ENCODE data around the gene MAP6.

Gene MAP6

GRCh38 chr11:75576499-75576918, 92.3 kb downstream of the MAP6 start:
- TF ChIP-seq, protein P1, sequence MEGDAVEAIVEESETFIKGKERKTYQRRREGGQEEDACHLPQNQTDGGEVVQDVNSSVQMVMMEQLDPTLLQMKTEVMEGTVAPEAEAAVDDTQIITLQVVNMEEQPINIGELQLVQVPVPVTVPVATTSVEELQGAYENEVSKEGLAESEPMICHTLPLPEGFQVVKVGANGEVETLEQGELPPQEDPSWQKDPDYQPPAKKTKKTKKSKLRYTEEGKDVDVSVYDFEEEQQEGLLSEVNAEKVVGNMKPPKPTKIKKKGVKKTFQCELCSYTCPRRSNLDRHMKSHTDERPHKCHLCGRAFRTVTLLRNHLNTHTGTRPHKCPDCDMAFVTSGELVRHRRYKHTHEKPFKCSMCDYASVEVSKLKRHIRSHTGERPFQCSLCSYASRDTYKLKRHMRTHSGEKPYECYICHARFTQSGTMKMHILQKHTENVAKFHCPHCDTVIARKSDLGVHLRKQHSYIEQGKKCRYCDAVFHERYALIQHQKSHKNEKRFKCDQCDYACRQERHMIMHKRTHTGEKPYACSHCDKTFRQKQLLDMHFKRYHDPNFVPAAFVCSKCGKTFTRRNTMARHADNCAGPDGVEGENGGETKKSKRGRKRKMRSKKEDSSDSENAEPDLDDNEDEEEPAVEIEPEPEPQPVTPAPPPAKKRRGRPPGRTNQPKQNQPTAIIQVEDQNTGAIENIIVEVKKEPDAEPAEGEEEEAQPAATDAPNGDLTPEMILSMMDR (IDR thresholded peaks at IDR 0.05; ENCODE audit: insufficient read depth, low read length, poor library complexity, severe bottlenecking): no peak
- no peaks in the 10 kb centered on the region for H3K27me3 ChIP-seq (replicated peaks; ENCODE audit: control insufficient read depth, insufficient read depth, low read length)
- peak; percentile 71 for DNase-seq (ENCODE audit: extremely low read depth, insufficient read length)
- H3K4me3 ChIP-seq (replicated peaks; ENCODE audit: low read depth, low read length): no peak overlapping the region
- peaks cover 2% of the 10 kb centered on the region; the same call in 1 of the 2 replicates for H3K36me3 ChIP-seq (ENCODE audit: control insufficient read depth, insufficient read depth, low read length)

DNA sequence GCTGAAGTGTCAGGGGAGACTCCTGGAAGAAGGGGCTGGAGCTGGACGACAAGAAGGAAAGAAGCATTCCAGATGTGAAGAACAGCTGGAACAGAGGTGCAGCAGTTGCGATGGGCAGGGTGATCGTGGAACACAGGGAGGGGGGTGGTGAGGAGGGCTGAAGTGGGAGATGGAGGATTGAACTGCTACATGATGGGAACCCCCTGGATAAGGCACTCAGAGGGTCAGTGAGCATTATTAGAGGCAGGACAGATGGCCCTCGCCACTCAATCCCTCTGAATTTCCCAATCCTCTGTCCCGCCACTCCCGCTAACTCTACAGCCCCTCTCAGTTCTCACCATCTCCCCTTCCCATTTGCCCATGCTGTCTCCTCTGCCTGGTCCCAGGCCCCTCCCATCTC, 92.8 kb downstream of the MAP6 start:
- Histone ChIP-seq H3K4me3 (replicated peaks; ENCODE audit: low read depth, low read length) (no peak overlapping the region), H3K36me3 (ENCODE audit: control insufficient read depth, insufficient read depth, low read length) (peaks cover 2% of the 10 kb centered on the region; the same call in 1 of the 2 replicates), H3K27me3 (replicated peaks; ENCODE audit: control insufficient read depth, insufficient read depth, low read length) (no peaks in the 10 kb centered on the region)
- no peak for DNase-seq (ENCODE audit: extremely low read depth, insufficient read length)
- TF ChIP-seq, protein P1 (IDR thresholded peaks at IDR 0.05; ENCODE audit: insufficient read depth, low read length, poor library complexity, severe bottlenecking): no peak

DNA sequence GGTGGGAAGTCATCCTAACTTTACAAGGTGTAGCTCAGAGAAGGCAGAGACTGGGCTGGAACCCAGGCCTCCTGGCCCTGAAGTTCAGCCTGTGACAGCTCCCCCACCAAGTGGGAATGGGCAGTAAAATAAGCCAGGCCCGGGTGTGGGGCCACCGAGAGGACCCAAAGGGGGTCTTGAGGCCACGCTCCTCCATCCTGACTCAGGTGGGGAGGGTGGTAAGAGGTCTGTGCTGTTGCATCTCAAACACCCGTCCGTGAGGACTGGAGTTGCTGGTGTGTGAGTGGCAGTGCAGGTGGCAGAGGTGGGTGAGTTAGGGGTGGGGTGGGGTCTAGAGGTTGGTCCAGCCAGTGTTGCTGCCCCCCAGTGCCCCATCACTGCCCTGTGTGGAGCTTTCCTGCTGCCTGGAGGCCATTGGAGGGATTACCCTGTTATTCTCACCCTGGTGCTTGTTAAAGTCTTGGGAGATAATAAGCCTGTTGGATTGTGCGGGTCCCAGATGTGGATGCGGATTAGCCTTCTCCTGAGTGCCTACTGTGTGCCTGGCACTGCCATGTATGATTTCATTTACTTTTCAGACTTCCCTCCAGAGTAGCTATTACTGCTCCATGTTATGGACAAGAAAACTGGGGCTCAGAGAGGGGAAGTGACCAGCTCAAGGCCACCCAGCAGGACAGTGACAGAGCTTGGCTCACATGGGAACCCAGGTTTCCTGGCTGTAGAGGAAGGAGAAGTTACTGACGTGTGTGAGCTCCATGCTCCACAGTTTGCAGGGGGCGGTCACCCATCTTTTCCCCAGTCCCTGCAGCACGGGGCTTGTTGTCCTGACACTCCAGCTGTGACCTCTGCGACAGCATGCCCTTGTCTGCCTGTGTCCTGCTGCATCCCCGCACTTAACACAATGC, 93.9 kb downstream of the MAP6 start:
- no peak overlapping the region for H3K4me3 ChIP-seq (replicated peaks; ENCODE audit: low read depth, low read length)
- peaks cover 4% of the 10 kb centered on the region for H3K36me3 ChIP-seq (ENCODE audit: control insufficient read depth, insufficient read depth, low read length)
- no peaks in the 10 kb centered on the region for H3K27me3 ChIP-seq (replicated peaks; ENCODE audit: control insufficient read depth, insufficient read depth, low read length)
- DNase-seq (ENCODE audit: extremely low read depth, insufficient read length): no peak
- TF ChIP-seq, protein P1 (IDR thresholded peaks at IDR 0.05; ENCODE audit: insufficient read depth, low read length, poor library complexity, severe bottlenecking): no peak

DNA sequence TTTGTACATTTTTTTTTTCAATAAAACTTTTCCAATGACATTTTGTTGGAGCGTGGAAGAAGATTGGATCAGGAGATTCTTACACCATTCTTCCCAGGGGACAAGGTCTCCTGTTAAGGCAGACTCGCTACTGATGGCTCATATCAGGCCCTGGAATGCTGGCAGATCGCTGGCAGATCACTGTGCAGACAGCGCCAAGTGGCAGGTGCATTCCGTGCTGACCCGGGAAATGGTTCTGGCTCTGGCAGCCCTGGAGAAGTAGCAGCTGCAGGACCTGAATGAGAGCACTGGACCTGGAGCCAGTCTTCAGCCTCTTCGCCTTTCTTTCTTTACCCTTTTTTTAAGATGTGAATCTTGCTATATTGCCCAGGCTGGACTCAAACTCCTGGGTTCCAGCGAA, 96.1 kb downstream of the MAP6 start:
- Histone ChIP-seq H3K27me3 (replicated peaks; ENCODE audit: control insufficient read depth, insufficient read depth, low read length) (no peaks in the 10 kb centered on the region), H3K36me3 (ENCODE audit: control insufficient read depth, insufficient read depth, low read length) (peaks cover 8% of the 10 kb centered on the region), H3K4me3 (replicated peaks; ENCODE audit: low read depth, low read length) (no peak overlapping the region)
- DNase-seq (ENCODE audit: extremely low read depth, insufficient read length): no peak
- TF ChIP-seq, protein P1 (IDR thresholded peaks at IDR 0.05; ENCODE audit: insufficient read depth, low read length, poor library complexity, severe bottlenecking): no peak

- TF ChIP-seq, protein P1 (IDR thresholded peaks at IDR 0.05; ENCODE audit: insufficient read depth, low read length, poor library complexity, severe bottlenecking): no peak
- no peak overlapping the region for H3K4me3 ChIP-seq (replicated peaks; ENCODE audit: low read depth, low read length)
- peaks cover 8% of the 10 kb centered on the region for H3K36me3 ChIP-seq (ENCODE audit: control insufficient read depth, insufficient read depth, low read length)
- H3K27me3 ChIP-seq (replicated peaks; ENCODE audit: control insufficient read depth, insufficient read depth, low read length): no peaks in the 10 kb centered on the region
- DNase-seq (ENCODE audit: extremely low read depth, insufficient read length): no peak
These were observed 97.2 kb downstream of the MAP6 start for GRCh38 chr11:75571625-75572024.
